ENCODE data around the gene PIGQ.

PIGQ gene

DNA sequence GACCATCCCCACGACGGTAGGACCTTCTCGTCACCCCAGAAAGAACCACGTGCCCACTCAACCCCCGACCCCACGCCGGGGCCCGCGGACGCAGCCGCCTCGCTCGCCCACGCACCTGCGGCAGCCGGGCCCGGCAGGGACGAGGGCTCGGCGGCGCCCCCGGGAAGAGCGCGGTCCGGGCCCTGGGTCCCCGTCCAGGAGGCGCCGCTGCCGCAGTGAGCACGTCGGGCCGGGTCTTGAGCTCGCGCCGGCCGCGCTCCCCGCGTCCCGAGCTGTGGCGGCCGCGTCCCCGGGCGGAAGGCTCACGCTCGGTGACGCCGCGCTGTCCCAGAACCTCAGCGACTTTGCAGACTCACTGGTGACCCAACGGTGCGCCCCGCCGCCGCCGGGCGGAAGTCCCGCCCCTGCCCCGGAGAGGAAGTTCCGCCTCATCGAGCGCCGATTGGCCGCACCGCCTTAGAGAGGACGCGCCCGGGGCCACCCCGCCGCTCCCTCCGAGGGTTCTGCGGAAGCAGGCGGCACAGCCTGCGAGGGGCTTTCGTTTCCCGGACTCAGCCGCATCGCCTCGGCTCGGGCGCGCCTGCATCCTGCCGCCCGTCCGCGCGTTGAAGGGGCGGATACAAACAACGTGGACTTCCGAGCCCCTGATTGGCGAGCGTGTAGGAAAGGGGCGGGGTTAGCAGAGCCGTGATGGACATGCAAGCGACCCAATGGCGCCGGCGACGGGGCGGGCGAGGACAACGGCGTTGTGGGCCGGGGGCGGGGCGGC is 19.3 kb downstream of the PIGQ start:
- Histone ChIP-seq H3K27me3 (ENCODE audit: control insufficient read depth, insufficient read depth, low read length) (peaks cover 44% of the 10 kb centered on the region), H3K9ac (ENCODE audit: low read length) (peak overlapping the region; percentile 89), H3K9me3 (ENCODE audit: control insufficient read depth, low read depth, low read length) (no peaks in the 10 kb centered on the region), H3K27ac (ENCODE audit: low read length) (peak overlapping the region; percentile 94), H3K4me3 (ENCODE audit: low read length) (peak overlapping the region; percentile 86), H3K4me1 (ENCODE audit: control insufficient read depth, low read depth, low read length) (peaks cover under 1% of the 10 kb centered on the region), H3K36me3 (ENCODE audit: control insufficient read depth, low read depth, low read length) (peaks cover 5% of the 10 kb centered on the region)

DNA sequence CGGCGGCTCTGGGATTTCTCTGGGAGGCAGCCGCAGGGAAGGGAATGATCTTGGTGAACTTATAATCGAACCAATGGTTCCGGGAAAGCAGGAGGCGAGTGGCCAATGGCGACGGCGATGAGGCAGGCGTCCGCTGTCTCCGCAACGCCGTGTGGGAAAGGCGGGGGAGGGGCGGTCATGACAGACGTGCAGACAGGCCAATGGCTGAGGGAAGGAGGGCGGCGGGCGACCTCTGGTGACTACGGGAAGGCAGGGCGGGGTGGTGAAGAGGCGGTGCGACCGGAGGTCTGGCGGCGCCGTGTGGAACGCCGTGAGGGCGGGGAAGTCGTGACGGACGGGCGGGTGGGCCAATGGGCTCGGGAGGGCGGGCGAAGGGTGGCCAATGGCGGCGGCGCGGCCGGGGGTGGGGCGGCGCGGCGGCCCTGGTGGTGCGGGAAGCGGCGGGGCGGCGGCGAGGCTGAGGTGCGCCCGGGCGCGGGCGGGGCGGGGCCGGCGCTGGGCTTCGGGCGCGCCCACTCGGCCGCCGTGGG is 20.0 kb downstream of the PIGQ start, which contains the start of gene RAB40C:
RAB40C (plus strand) TSS at position 409 of the 530 bp plus-strand sequence. CDS start 226 bp downstream, outside the sequence.
- peak within 1 kb of the TSS; percentile 94 for H3K27ac ChIP-seq (ENCODE audit: low read length)
- H3K9me3 ChIP-seq (ENCODE audit: control insufficient read depth, low read depth, low read length): no peaks in the 10 kb centered on the region
- peaks cover 44% of the 10 kb centered on the region for H3K27me3 ChIP-seq (ENCODE audit: control insufficient read depth, insufficient read depth, low read length)
- H3K9ac ChIP-seq (ENCODE audit: low read length): peak within 1 kb of the TSS; percentile 89
- H3K4me1 ChIP-seq (ENCODE audit: control insufficient read depth, low read depth, low read length): no peaks in the 10 kb centered on the region
- H3K36me3 ChIP-seq (ENCODE audit: control insufficient read depth, low read depth, low read length): peaks cover 5% of the 10 kb centered on the region
- H3K4me3 ChIP-seq (ENCODE audit: low read length): peak within 1 kb of the TSS; percentile 86

DNA sequence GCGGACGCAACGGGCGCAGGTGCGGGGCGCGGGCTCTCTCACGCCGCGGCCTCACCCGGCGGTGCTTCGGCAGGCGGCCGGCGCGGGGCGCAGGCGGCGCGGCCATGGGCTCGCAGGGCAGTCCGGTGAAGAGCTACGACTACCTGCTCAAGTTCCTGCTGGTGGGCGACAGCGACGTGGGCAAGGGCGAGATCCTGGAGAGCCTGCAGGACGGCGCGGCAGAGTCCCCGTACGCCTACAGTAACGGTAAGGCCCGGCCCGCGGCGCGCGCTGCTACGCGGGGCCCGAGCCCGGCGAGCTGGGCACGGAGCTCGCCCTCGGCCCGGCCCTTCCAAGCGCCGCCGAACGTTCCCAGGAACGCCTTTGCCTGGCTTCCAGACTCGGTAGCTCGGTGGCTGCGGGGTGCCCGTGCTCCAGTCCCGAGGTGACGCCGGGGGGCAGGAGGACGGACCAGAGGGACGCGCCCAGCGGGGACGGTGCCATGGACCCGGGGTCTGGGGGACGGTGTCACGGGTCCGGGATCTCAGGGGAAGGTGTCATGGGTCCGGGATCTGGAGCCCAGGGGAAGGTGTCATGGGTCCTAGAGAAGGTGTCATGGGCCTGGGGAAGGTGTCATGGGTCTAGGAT is 20.5 kb downstream of the PIGQ start:
- Histone ChIP-seq H3K9me3 (ENCODE audit: control insufficient read depth, low read depth, low read length) (no peaks in the 10 kb centered on the region), H3K27me3 (ENCODE audit: control insufficient read depth, insufficient read depth, low read length) (peaks cover 42% of the 10 kb centered on the region), H3K4me1 (ENCODE audit: control insufficient read depth, low read depth, low read length) (no peaks in the 10 kb centered on the region), H3K4me3 (ENCODE audit: low read length) (peak overlapping the region; percentile 65), H3K9ac (ENCODE audit: low read length) (no peak overlapping the region), H3K36me3 (ENCODE audit: control insufficient read depth, low read depth, low read length) (peaks cover 5% of the 10 kb centered on the region), H3K27ac (ENCODE audit: low read length) (no peak overlapping the region)

DNA sequence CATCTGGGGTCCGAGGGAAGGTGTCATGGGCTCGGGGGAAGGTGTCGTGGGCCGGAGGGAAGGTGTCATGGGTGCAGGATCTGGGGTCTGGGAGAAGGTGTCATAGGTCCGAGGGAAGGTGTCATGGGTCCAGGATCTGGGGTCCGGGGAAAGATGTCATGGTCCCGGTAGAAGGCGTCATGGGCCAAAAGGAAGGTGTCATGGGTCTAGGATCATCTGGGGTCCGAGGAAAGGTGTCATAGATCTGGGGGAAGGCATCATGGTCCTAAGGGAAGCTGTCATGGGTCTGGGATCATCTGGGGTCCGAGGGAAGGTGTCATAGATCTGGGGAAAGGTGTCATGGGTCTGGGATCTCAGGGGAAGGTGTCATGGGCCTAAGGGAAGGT is 21.0 kb downstream of the PIGQ start:
- Histone ChIP-seq H3K36me3 (ENCODE audit: control insufficient read depth, low read depth, low read length) (peaks cover 5% of the 10 kb centered on the region), H3K27ac (ENCODE audit: low read length) (no peak overlapping the region), H3K27me3 (ENCODE audit: control insufficient read depth, insufficient read depth, low read length) (peaks cover 37% of the 10 kb centered on the region), H3K9ac (ENCODE audit: low read length) (no peak overlapping the region), H3K4me1 (ENCODE audit: control insufficient read depth, low read depth, low read length) (no peaks in the 10 kb centered on the region), H3K9me3 (ENCODE audit: control insufficient read depth, low read depth, low read length) (no peaks in the 10 kb centered on the region), H3K4me3 (ENCODE audit: low read length) (peak overlapping the region; percentile 65)

DNA sequence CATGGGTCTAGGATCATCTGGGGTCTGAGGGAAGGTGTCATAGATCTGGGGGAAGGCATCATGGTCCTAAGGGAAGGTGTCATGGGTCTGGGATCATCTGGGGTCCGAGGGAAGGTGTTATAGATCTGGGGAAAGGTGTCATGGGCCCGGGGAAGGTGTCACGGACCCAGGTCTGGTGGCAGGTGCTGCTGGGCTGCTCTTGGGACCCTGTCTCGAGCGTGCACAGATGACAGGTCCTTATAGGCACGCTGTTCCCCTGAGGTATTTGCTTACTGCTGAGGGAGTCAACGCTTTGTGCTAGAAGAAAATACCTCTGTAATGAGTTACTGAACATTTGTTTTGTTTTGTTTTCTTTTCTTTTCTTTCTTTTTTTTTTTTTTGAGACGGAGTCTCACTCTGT is 21.5 kb downstream of the PIGQ start:
- no peak overlapping the region for H3K4me3 ChIP-seq (ENCODE audit: low read length)

DNA sequence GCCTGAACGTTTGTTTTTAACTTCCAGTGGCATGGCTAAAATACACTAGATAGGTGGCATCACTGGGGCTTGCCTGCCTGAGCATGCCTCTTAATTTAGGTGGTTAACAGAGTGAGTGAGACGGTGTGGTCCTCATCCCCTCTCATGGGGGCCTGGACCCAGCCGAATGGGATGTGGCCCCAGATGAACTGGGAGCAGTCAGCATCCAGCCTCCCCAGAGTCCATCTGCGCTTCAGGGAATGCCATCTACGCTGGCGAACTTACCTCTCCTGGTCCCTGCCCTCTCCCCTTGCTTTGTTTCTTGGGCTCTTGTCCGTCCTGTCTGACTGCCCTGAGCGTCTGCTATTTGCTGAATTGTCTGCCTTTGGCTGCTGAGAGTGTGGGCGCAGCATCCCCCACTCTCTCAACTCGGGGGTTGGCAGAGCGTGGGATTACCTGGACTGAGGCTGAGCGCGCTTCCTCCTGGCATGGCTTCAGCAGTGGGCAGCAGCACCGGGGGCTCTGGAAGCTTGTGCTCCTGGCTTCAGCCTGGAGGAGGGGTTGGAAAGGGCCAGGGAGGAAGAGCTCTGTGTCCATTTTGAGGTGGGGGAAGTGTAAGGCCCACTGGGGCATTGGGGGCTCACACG is 22.2 kb downstream of the PIGQ start:
- Histone ChIP-seq H3K9me3 (ENCODE audit: control insufficient read depth, low read depth, low read length) (no peaks in the 10 kb centered on the region), H3K27me3 (ENCODE audit: control insufficient read depth, insufficient read depth, low read length) (peaks cover 25% of the 10 kb centered on the region), H3K36me3 (ENCODE audit: control insufficient read depth, low read depth, low read length) (peaks cover 5% of the 10 kb centered on the region), H3K9ac (ENCODE audit: low read length) (no peak overlapping the region), H3K4me3 (ENCODE audit: low read length) (no peak overlapping the region), H3K27ac (ENCODE audit: low read length) (no peak overlapping the region), H3K4me1 (ENCODE audit: control insufficient read depth, low read depth, low read length) (no peaks in the 10 kb centered on the region)

More for the DNA sequence above, 21.5 kb downstream of the PIGQ start:
- H3K9me3 ChIP-seq (ENCODE audit: control insufficient read depth, low read depth, low read length): no peaks in the 10 kb centered on the region
- H3K4me1 ChIP-seq (ENCODE audit: control insufficient read depth, low read depth, low read length): no peaks in the 10 kb centered on the region
- H3K36me3 ChIP-seq (ENCODE audit: control insufficient read depth, low read depth, low read length): peaks cover 5% of the 10 kb centered on the region
- no peak overlapping the region for H3K9ac ChIP-seq (ENCODE audit: low read length)
- no peak overlapping the region for H3K27ac ChIP-seq (ENCODE audit: low read length)
- H3K27me3 ChIP-seq (ENCODE audit: control insufficient read depth, insufficient read depth, low read length): peaks cover 33% of the 10 kb centered on the region

DNA sequence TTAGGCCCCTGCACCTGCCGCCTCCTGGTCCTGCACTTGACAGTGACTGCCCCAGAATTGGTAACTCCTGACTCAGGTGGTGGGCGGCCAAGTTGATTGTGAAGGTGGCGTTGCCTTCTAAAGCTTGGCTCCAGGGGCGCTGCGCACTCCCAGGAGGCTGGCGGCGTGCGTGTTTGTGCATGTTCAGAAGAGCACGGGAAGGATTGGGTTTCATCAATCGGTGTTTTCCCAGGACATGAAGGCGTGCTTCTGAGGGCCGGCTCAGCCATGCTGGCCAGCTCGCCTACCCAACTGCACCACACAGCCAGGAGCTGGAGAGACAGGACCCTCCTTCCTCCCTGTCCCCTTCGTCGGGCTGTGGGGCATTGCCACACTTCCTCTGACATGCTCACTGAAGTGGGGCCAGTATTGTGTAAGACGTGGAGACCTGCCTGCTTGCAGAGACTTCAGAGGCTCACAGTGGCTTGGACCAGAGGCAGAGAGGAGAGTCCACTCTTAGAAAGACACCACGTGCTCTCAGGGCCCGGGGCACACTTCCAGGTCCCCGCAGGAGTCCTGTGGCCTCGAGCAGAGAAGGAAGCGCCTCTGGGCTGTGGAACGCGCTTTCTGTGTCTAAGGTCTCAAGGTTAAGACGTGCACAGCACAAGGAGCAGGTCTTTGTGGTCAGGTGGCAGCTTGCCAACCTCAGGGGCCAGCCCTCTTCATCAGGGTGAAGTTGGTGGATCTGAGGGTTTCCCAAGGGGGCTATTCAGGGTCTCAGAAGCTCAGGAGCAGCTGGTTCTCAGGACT is 22.9 kb downstream of the PIGQ start:
- Histone ChIP-seq H3K36me3 (ENCODE audit: control insufficient read depth, low read depth, low read length) (peaks cover 5% of the 10 kb centered on the region), H3K4me3 (ENCODE audit: low read length) (no peak overlapping the region), H3K27me3 (ENCODE audit: control insufficient read depth, insufficient read depth, low read length) (peaks cover 18% of the 10 kb centered on the region), H3K9ac (ENCODE audit: low read length) (no peak overlapping the region), H3K4me1 (ENCODE audit: control insufficient read depth, low read depth, low read length) (no peaks in the 10 kb centered on the region), H3K27ac (ENCODE audit: low read length) (no peak overlapping the region), H3K9me3 (ENCODE audit: control insufficient read depth, low read depth, low read length) (no peaks in the 10 kb centered on the region)

DNA sequence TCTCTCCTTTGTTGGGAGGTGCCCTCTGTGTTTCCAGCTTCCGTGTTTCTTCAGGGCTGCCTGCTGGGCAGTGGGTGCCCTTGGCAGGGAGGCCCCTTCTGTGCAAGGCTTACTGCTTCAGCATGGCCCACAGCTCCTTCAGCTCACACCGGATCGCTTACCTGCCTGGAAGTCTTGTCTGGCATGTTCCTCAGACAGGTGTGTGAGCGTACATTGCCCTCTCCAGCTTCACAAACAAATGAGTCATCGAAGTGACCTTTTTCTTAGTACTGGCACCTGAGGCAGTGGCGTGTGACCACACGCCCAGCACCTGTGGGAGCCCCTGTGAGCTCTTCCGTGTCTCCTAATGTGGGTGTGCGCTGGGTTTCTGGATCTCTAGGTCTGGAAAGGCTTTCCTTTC is 23.6 kb downstream of the PIGQ start:
- Histone ChIP-seq H3K27ac (ENCODE audit: low read length) (no peak overlapping the region), H3K27me3 (ENCODE audit: control insufficient read depth, insufficient read depth, low read length) (peaks cover 17% of the 10 kb centered on the region), H3K9me3 (ENCODE audit: control insufficient read depth, low read depth, low read length) (no peaks in the 10 kb centered on the region), H3K9ac (ENCODE audit: low read length) (no peak overlapping the region), H3K36me3 (ENCODE audit: control insufficient read depth, low read depth, low read length) (peaks cover 5% of the 10 kb centered on the region), H3K4me1 (ENCODE audit: control insufficient read depth, low read depth, low read length) (no peaks in the 10 kb centered on the region), H3K4me3 (ENCODE audit: low read length) (no peak overlapping the region)

DNA sequence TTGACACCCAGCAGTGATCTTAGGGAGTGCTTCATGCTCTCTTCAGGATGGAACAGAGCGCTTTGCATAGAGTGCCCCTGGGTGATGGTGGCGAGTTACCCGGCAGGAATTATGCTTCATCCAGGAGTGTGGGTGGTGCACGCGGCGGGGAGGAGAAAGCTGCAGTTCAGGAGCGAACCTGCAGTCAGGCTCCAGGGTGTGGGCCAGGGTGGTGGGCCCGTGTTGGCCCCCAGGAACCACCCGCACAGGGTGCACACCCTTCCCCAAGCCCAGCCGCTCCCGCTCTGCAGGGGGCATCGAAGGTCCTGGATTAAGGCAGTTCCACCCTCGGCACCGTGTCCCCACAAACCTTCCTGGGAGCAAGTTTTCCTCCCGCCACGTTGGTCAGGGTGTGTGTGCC is 24.0 kb downstream of the PIGQ start:
- H3K9me3 ChIP-seq (ENCODE audit: control insufficient read depth, low read depth, low read length): no peaks in the 10 kb centered on the region
- peaks cover 17% of the 10 kb centered on the region for H3K27me3 ChIP-seq (ENCODE audit: control insufficient read depth, insufficient read depth, low read length)
- peaks cover 5% of the 10 kb centered on the region for H3K36me3 ChIP-seq (ENCODE audit: control insufficient read depth, low read depth, low read length)
- no peaks in the 10 kb centered on the region for H3K4me1 ChIP-seq (ENCODE audit: control insufficient read depth, low read depth, low read length)
- H3K27ac ChIP-seq (ENCODE audit: low read length): no peak overlapping the region
- no peak overlapping the region for H3K4me3 ChIP-seq (ENCODE audit: low read length)
- H3K9ac ChIP-seq (ENCODE audit: low read length): no peak overlapping the region

DNA sequence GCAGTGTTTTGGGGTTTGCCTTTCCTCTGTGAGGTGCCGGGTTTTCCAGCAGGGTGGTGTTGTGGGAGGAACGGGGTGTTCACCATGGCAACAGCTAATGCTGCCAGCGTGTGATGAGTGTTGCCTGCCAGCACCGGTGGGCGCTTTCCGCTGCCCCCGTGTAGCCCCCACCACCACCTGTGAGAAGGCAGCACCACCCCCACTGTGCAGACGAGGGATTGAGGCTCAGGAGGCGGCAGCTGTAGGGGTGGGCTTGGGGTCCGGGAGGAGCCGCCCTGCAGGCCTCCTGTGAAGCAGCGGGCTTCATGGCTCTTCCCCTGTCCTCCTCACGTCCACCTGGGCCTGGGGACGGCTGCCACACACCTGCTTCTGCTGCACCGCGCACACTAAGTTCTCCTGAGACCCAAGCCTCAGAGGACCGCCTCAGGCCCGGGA is 25.3 kb downstream of the PIGQ start:
- Histone ChIP-seq H3K9me3 (ENCODE audit: control insufficient read depth, low read depth, low read length) (no peaks in the 10 kb centered on the region), H3K9ac (ENCODE audit: low read length) (no peak overlapping the region), H3K4me3 (ENCODE audit: low read length) (no peak overlapping the region), H3K27me3 (ENCODE audit: control insufficient read depth, insufficient read depth, low read length) (peaks cover 17% of the 10 kb centered on the region), H3K36me3 (ENCODE audit: control insufficient read depth, low read depth, low read length) (peaks cover 5% of the 10 kb centered on the region), H3K27ac (ENCODE audit: low read length) (no peak overlapping the region), H3K4me1 (ENCODE audit: control insufficient read depth, low read depth, low read length) (no peaks in the 10 kb centered on the region)

Data from iPS-18a (cell line).